Spinal cord (tissue), 10 donors: ENCODE results near the gene PPP1R2. TPM values are rescaled to one million over a fixed set of nuclear protein-coding genes. Genes with fewer than 3 reads are reported as not detected.

Experiments
- DNase-seq, 6 donors: peaks; one replicate each; pipeline versions ENCODE4 v3.0.0 to v3.0.0-alpha.2; 2013 to 2015; ENCODE audit warnings: low spot score in 6 of 6, low read depth in 4 of 6
- H3K27ac ChIP-seq: one replicate; pipeline ENCODE4 v1.5.1; 2013; ENCODE audit warnings: low read depth, low read length, control low read depth
- H3K27me3 ChIP-seq: one replicate; pipeline ENCODE4 v1.6.1; 2013; ENCODE audit warnings: low read length; ENCODE audit not compliant: control insufficient read depth, insufficient read depth
- H3K36me3 ChIP-seq: one replicate; pipeline ENCODE4 v1.6.1; 2013; ENCODE audit warnings: low read length; ENCODE audit not compliant: control insufficient read depth, insufficient read depth
- H3K4me1 ChIP-seq: one replicate; pipeline ENCODE4 v1.6.1; 2013; ENCODE audit warnings: low read length; ENCODE audit not compliant: control insufficient read depth, insufficient read depth
- H3K4me3 ChIP-seq: one replicate; pipeline ENCODE4 v1.5.1; 2013; ENCODE audit warnings: low read depth, low read length, control low read depth
- H3K9me3 ChIP-seq: one replicate; pipeline ENCODE4 v1.6.1; 2013; ENCODE audit warnings: low read length; ENCODE audit not compliant: control insufficient read depth, insufficient read depth
- WGBS: methylation state at CpG from one replicate; pipeline ENCODE4 v1.1.5; 2013; ENCODE audit warnings: missing lambda C conversion rate; ENCODE audit not compliant: insufficient coverage; 5-methylcytosine and 5-hydroxymethylcytosine counted together
- polyA plus RNA-seq, 2 donors: library from polyadenylated mRNA; unstranded; fragments of 120-200 nt; gene quantifications; one replicate each; pipeline ENCODE4 v1.2.1, GENCODE V29; 2013; ENCODE audit not compliant: insufficient read length in 2 of 2
- total RNA-seq, 2 donors: library from RNA; depleted of rRNA in 1 of 2; stranded (reverse); fragments of 120-200 nt in 1 of 2; fragments of >200 nt in 1 of 2; gene quantifications; one replicate each; pipeline versions ENCODE4 v1.2.3 to v1.2.4, GENCODE V29; 2013 to 2014
- donor health status: healthy.

Gene PPP1R2
- total and polyA plus RNA-seq, 4 donors: 54.1 to 123 (median 61.9) TPM

DNA sequence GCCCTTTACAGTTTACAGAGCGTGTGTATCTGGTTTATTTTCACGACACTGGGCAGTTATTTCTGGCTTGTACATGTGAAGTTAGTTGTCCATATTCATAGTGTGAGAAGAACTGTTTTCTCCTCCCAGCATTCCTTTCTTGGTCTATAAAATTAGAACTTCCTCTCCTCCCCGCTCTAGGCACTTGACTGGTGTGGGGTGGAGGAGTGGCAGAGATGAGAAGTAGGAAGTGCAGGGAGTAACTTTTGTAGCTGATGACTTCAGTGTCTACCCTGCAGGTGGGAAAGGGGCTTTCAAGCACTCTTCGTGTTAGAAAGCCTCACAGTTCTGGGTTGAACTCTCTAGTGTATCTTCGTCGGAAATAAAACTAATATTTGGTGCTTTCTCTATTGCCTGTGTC is 27.2 kb upstream of the PPP1R2 start:
- WGBS: 100% methylated on average over 3 of the region's 6 CpGs
- H3K27me3 ChIP-seq: no peaks in the 10 kb centered on the region
- peaks cover 7% of the 10 kb centered on the region for H3K36me3 ChIP-seq
- DNase-seq: no peak
- no peak overlapping the region for H3K27ac ChIP-seq
- H3K9me3 ChIP-seq: no peaks in the 10 kb centered on the region
- H3K4me3 ChIP-seq: no peak overlapping the region
- H3K4me1 ChIP-seq: no peaks in the 10 kb centered on the region

DNA sequence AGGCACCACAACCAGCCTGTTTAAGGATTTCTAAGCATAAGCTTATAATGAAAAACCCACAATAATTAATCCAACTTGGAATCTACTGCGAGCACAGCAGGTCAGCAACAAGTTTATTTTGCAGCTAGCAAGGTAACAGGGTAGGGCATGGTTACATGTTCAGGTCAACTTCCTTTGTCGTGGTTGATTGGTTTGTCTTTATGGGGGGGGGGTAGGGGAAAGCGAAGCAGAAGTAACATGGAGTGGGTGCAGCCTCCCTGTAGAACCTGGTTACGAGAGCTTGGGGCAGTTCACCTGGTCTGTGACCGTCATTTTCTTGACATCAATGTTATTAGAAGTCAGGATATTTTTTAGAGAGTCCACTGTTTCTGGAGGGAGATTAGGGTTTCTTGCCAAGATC is 25.5 kb upstream of the PPP1R2 start:
- H3K27ac ChIP-seq: no peak overlapping the region
- H3K4me3 ChIP-seq: no peak overlapping the region
- H3K9me3 ChIP-seq: no peaks in the 10 kb centered on the region
- H3K36me3 ChIP-seq: peaks cover 6% of the 10 kb centered on the region
- no peaks in the 10 kb centered on the region for H3K27me3 ChIP-seq
- H3K4me1 ChIP-seq: no peaks in the 10 kb centered on the region
- 90% methylated on average over 4 of the region's 5 CpGs for WGBS
- DNase-seq: no peak

- H3K4me1 ChIP-seq: no peaks in the 10 kb centered on the region
- H3K4me3 ChIP-seq: no peak overlapping the region
- H3K9me3 ChIP-seq: no peaks in the 10 kb centered on the region
- no peak for DNase-seq
- H3K27ac ChIP-seq: no peak overlapping the region
- peaks cover 4% of the 10 kb centered on the region for H3K36me3 ChIP-seq
- no CpG with 5 or more reads among the region's 6 CpGs for WGBS
- no peaks in the 10 kb centered on the region for H3K27me3 ChIP-seq
Observed at GRCh38 chr3:195566797-195567196, 23.7 kb upstream of the PPP1R2 start.

- Histone ChIP-seq H3K27me3 (no peaks in the 10 kb centered on the region), H3K9me3 (no peaks in the 10 kb centered on the region), H3K4me1 (no peaks in the 10 kb centered on the region), H3K27ac (no peak overlapping the region), H3K36me3 (peaks cover 4% of the 10 kb centered on the region), H3K4me3 (no peak overlapping the region)
- WGBS: 68% methylated on average over 4 of the region's 7 CpGs
- peak in 1 of 6 donors; percentile 54 for DNase-seq
Observed at GRCh38 chr3:195565716-195566115, 22.6 kb upstream of the PPP1R2 start.

DNA sequence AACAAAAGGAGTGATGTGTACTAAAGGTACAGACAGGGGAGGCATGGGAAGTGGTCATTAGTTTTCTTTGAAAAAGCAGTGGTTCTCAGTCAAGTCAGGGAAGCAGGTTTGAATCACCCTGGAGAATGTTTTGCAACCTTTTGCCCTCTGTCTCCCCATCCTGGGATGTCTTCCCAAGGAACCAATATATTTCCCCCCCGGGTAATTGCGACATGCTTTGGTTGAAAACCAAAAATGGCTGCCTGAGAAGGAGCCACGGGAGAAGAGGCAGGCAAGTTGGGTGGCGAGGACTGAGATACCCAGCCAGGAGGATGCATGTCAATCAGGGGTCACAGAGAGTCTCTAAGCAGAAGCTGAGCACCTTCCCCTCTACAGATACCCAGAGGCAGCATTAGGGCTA is 20.2 kb upstream of the PPP1R2 start:
- no peaks in the 10 kb centered on the region for H3K36me3 ChIP-seq
- no peaks in the 10 kb centered on the region for H3K4me1 ChIP-seq
- no peak overlapping the region for H3K4me3 ChIP-seq
- H3K9me3 ChIP-seq: no peaks in the 10 kb centered on the region
- H3K27ac ChIP-seq: no peak overlapping the region
- no peaks in the 10 kb centered on the region for H3K27me3 ChIP-seq
- WGBS: 87% methylated on average over 4 of the region's 4 CpGs
- no peak for DNase-seq

DNA sequence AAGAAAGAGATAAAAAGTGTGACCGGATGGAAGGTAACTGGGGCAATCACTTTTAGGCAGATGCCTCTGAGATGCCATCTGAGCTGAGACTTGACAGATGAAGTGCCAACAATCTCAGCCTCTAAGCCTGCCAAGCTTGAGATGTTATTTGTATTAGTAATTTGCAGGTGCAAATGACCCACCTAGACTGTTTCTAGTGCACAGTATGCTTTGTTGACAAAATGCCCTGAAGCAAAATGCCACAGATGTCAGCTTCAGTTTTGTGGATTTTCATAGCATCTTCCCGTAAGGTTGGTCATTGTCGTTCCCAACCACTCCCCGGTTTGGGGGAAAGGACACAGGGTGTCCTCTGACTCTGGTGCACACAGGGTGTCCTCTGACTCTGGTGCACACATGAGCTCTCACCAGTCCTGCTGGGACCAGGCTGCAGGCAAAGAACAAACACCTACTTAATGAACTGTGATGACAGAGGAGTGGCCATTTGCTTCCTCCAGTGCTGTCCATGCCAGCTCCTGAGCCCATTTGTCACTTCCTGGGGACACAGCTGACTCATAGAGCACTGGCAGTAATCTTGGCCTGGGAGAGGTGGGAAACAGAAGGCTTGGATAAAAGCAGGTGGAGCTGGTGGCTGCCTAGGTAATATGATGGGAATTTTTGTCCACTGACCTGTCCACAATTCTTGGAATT is 16.7 kb upstream of the PPP1R2 start:
- H3K27ac ChIP-seq: no peak overlapping the region
- H3K36me3 ChIP-seq: no peaks in the 10 kb centered on the region
- H3K4me1 ChIP-seq: no peaks in the 10 kb centered on the region
- no peak overlapping the region for H3K4me3 ChIP-seq
- no peak for DNase-seq
- WGBS: 95% methylated on average over 4 of the region's 4 CpGs
- peaks cover 3% of the 10 kb centered on the region for H3K27me3 ChIP-seq
- H3K9me3 ChIP-seq: no peaks in the 10 kb centered on the region

DNA sequence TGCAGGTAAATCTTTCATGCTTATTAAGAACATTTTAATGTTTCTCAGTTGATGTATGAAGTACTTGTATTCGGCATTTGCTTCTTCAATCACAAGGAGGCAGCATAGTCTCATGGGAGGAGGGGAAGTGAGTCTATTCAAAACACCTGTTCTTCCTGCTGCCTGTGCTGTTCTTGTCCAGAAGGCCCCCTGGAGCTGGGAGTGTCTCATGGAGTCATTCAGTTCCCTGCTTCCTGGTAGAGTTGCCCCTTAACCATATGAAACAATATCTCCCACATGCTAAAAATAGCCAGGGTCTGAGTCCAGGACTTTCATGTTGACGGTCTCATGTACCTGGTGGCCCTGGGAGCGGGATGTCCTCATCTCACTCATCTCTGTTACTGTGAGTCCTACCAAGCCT is 15.5 kb upstream of the PPP1R2 start:
- peaks cover 3% of the 10 kb centered on the region for H3K27me3 ChIP-seq
- no peaks in the 10 kb centered on the region for H3K4me1 ChIP-seq
- H3K4me3 ChIP-seq: no peak overlapping the region
- H3K9me3 ChIP-seq: no peaks in the 10 kb centered on the region
- no CpG with 5 or more reads among the region's 3 CpGs for WGBS
- peak in 2 of 6 donors; percentile 42 to 69 for DNase-seq
- no peaks in the 10 kb centered on the region for H3K36me3 ChIP-seq
- H3K27ac ChIP-seq: no peak overlapping the region

DNA sequence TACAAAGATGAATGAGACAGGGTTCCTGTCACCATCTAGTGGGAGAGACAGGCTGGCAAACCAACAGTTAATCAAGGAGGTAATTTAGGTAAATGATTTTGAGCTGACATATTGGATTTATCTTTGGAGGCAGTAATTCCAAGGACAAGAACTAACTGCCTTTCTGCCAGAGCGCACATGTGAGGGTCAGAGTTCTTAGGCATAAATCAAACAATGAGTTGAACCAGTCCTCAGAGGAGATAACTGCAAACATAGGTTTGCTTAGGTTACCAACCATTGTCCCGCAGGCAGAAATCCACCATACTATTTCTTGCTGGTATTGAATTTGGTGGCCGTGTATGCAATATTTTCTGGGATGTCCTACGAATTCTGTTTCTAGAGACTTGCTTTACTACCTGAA is 14.2 kb upstream of the PPP1R2 start:
- no peak for DNase-seq
- 50% methylated on average over 1 of the region's 4 CpGs for WGBS
- Histone ChIP-seq H3K36me3 (no peaks in the 10 kb centered on the region), H3K4me1 (no peaks in the 10 kb centered on the region), H3K27ac (no peak overlapping the region), H3K4me3 (no peak overlapping the region), H3K9me3 (no peaks in the 10 kb centered on the region), H3K27me3 (peaks cover 3% of the 10 kb centered on the region)

- Histone ChIP-seq H3K27ac (no peak overlapping the region), H3K4me3 (no peak overlapping the region), H3K4me1 (peaks cover 4% of the 10 kb centered on the region), H3K9me3 (no peaks in the 10 kb centered on the region), H3K36me3 (no peaks in the 10 kb centered on the region), H3K27me3 (peaks cover 3% of the 10 kb centered on the region)
- DNase-seq: no peak
- 21% methylated on average over 9 of the region's 10 CpGs for WGBS
Observed at GRCh38 chr3:195556390-195556789, 13.3 kb upstream of the PPP1R2 start.

DNA sequence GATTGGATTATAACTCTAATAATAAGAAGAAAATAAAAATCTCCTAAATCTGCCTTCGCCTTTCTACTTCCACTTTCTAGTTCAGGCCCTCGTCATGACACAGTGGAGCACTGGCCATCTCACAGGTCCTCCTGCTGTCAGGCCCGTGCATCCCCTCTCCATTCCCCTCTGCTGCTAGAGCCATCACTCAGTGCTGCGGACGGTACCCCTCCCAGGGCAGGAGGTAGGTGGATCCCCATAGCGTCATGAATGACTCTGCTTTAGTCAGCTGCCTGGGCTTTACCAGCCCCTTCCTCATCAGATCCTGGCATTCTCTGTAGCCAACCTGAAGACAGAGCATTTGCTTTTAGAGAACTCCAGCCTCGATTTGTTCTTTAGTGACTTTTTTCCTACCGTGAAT is 12.0 kb upstream of the PPP1R2 start:
- Histone ChIP-seq H3K27ac (no peak overlapping the region), H3K4me3 (no peak overlapping the region), H3K4me1 (peaks cover 6% of the 10 kb centered on the region), H3K27me3 (peaks cover 4% of the 10 kb centered on the region), H3K9me3 (no peaks in the 10 kb centered on the region), H3K36me3 (no peaks in the 10 kb centered on the region)
- no peak for DNase-seq
- 67% methylated on average over 5 of the region's 8 CpGs for WGBS
